ENCODE results near the gene PRR14L. TPM values are rescaled to one million over a fixed set of nuclear protein-coding genes. Genes with fewer than 3 reads are reported as not detected.
"Not testable (repeated sequence)": the region's sequence is repeated elsewhere in the genome, so short reads cannot be mapped to it uniquely, and the experiment has no call there.

Gene PRR14L
- total RNA-seq, 2 donors from 2014 or later: 33.6 to 36.7 TPM

- intact Hi-C loops (cut with DNase I): no loop called here
- DNase-seq (ENCODE audit: low spot score): no peak
Observed at GRCh38 chr22:31742682-31743081, 7.2 kb downstream of the PRR14L start.

GRCh38 chr22:31742115-31742514 lies 7.8 kb downstream of the PRR14L start:
- DNase-seq (ENCODE audit: low spot score): no peak
- intact Hi-C loops (cut with DNase I): no loop called here

GRCh38 chr22:31740314-31740713 lies 9.6 kb downstream of the PRR14L start:
- intact Hi-C loops (cut with DNase I): not testable (repeated sequence)
- peak; percentile 14 for DNase-seq (ENCODE audit: low spot score)

GRCh38 chr22:31739795-31740201 lies 10.1 kb downstream of the PRR14L start:
- intact Hi-C loops (cut with DNase I): loop anchor here (10.0 kb wide), 1 partner anchor 55 kb away; no protein-coding TSS in a partner anchor
- DNase-seq (ENCODE audit: low spot score): peak; percentile 36

GRCh38 chr22:31738566-31738965 lies 11.4 kb downstream of the PRR14L start:
- no peak for DNase-seq (ENCODE audit: low spot score)
- intact Hi-C loops (cut with DNase I): loop anchor here (10.0 kb wide), 1 partner anchor 54 kb away; no protein-coding TSS in a partner anchor

- intact Hi-C loops (cut with DNase I): loop anchor here (10.0 kb wide), 1 partner anchor 53 kb away; no protein-coding TSS in a partner anchor
- peak; percentile 17 for DNase-seq (ENCODE audit: low spot score)
Observed at GRCh38 chr22:31737932-31738331, 12.0 kb downstream of the PRR14L start.

- no peak for DNase-seq (ENCODE audit: low spot score)
- intact Hi-C loops (cut with DNase I): loop anchor here (10.0 kb wide), 1 partner anchor 52 kb away; no protein-coding TSS in a partner anchor
Observed at GRCh38 chr22:31736458-31736857, 13.5 kb downstream of the PRR14L start.

- DNase-seq (ENCODE audit: low spot score): peak; percentile 13
- intact Hi-C loops (cut with DNase I): loop anchor here (10.0 kb wide), 1 partner anchor 50 kb away; no protein-coding TSS in a partner anchor
Observed at GRCh38 chr22:31734512-31734911, 15.4 kb downstream of the PRR14L start.

GRCh38 chr22:31733580-31734079 lies 16.3 kb downstream of the PRR14L start:
- intact Hi-C loops (cut with DNase I): loop anchor here (10.0 kb wide), 1 partner anchor 49 kb away; no protein-coding TSS in a partner anchor
- no peak for DNase-seq (ENCODE audit: low spot score)

- intact Hi-C loops (cut with DNase I): loop anchor here (10.0 kb wide), 1 partner anchor 47 kb away; no protein-coding TSS in a partner anchor
- DNase-seq (ENCODE audit: low spot score): no peak
Observed at GRCh38 chr22:31732089-31732829, 17.7 kb downstream of the PRR14L start.

- intact Hi-C loops (cut with DNase I): loop anchor here (10.0 kb wide), 1 partner anchor 46 kb away; no protein-coding TSS in a partner anchor
Observed at GRCh38 chr22:31730344-31730711, 19.6 kb downstream of the PRR14L start.

GRCh38 chr22:31728857-31729256 lies 21.1 kb downstream of the PRR14L start:
- no peak for DNase-seq (ENCODE audit: low spot score)
- intact Hi-C loops (cut with DNase I): no loop called here

More at GRCh38 chr22:31730344-31730711, 19.6 kb downstream of the PRR14L start:
- DNase-seq (ENCODE audit: low spot score): peak; percentile 26

GRCh38 chr22:31726692-31727091 lies 23.2 kb downstream of the PRR14L start:
- intact Hi-C loops (cut with DNase I): no loop called here
- peak; percentile 4 for DNase-seq (ENCODE audit: low spot score)

- intact Hi-C loops (cut with DNase I): no loop called here
- DNase-seq (ENCODE audit: low spot score): peak; percentile 35
Observed at GRCh38 chr22:31723723-31724122, 26.2 kb downstream of the PRR14L start.

GRCh38 chr22:31719850-31720471 lies 30.0 kb downstream of the PRR14L start:
- DNase-seq (ENCODE audit: low spot score): peak; percentile 24
- intact Hi-C loops (cut with DNase I): no loop called here

GRCh38 chr22:31715147-31715778 lies 34.7 kb downstream of the PRR14L start:
- intact Hi-C loops (cut with DNase I): no loop called here
- no peak for DNase-seq (ENCODE audit: low spot score)

- DNase-seq (ENCODE audit: low spot score); intact Hi-C loops (cut with DNase I): not testable (repeated sequence)
Observed at GRCh38 chr22:31711226-31711625, 38.7 kb downstream of the PRR14L start.

- peak; percentile 35 for DNase-seq (ENCODE audit: low spot score)
- intact Hi-C loops (cut with DNase I): no loop called here
Observed at GRCh38 chr22:31707519-31707918, 42.4 kb downstream of the PRR14L start.

- intact Hi-C loops (cut with DNase I): no loop called here
- peak; percentile 44 for DNase-seq (ENCODE audit: low spot score)
Observed at GRCh38 chr22:31695423-31695822, 54.5 kb downstream of the PRR14L start.

GRCh38 chr22:31694046-31694445 lies 55.9 kb downstream of the PRR14L start:
- peak; percentile 25 for DNase-seq (ENCODE audit: low spot score)

More at GRCh38 chr22:31694046-31694445, 55.9 kb downstream of the PRR14L start:
- intact Hi-C loops (cut with DNase I): not testable (repeated sequence)
